ENCODE data around the gene MEG3.

MEG3 gene

GRCh38 chr14:100832311-100832960 is 6.5 kb downstream of the MEG3 start:
- DNase-seq (ENCODE audit: low spot score) = no peak

DNA sequence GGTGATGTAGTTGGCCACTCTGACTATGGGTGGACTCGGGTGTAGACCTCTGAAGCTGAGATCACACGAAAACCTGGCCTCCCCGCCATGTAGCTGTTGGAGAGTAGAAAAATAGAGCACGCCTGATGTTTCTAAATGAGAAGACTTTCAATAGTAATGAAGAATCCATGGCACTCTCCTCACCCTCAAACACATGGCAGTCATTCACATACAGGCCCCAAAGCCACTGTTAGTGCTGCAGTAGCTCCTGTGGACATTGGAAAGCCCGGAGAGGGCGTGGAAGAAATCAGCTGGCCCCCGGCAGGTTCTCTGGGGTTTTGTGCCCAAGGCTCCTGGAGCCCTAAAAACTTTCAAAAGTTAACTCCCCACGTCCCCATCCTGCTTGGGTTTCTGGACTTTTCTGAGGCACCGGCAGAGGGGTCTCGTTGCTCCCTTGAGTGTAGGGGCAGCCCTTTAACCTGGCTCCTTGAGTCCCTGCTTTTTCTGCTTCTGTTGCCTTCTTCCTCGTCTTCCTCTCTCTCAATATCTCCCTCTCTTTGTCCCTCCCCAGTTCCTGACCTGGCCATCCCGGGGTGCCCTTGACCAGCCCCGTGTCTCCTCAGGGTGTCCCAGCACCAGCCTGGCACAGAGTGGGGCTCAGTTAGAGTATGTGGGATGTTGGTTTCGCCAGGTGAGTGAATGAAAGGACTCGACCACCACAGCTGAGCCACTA is 8.3 kb downstream of the MEG3 start:
- DNase-seq (ENCODE audit: low spot score) = no peak

GRCh38 chr14:100834794-100835547 is 9.1 kb downstream of the MEG3 start:
- DNase-seq (ENCODE audit: low spot score) = no peak

- no peak for DNase-seq (ENCODE audit: low spot score)
Measured at GRCh38 chr14:100835548-100836310, 9.8 kb downstream of the MEG3 start.

- no peak for DNase-seq (ENCODE audit: low spot score)
Measured at GRCh38 chr14:100836311-100836805, 10.4 kb downstream of the MEG3 start.

DNA sequence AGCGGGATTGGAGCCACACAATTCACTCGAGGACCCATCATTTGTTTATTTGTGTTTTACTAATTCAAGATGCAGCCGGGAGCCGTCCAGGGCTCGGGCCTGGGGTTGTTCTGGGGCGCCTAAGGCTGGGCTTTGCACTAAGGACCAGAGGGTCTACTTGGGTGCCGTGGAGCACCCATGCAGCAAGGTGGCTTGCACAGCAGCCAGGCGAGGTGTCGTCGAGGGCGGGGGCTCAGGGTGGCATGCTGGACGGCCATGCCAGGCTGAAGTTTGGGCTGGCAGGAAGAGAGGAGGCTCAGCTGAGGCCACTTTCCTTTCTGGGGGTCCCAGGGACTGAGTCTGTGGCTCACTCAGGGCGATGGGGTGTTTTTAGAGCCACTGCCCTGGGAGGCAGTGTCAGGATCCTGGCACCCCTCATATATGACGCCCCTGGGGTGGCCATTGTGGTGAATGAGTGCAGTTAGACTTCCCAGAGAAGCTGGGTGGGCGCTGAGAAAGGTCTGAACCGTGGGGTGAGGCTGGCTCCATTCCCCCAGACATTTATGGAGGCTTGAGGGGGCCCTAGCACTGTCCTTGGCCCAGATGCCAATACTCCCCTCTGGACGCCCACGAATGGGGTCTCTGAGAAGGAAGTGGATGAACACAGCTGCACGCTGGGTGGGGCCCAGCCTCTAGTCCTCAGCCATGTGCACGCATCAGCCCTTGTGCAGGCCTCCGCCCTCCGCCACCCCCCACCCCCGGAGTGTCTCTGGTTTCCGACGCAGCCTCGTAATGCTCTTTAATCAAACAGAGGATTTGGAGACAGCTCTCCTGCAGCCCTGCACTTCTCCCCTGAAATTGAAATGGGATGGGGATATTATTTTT is 11.3 kb downstream of the MEG3 start:
- no peak for DNase-seq (ENCODE audit: low spot score)

GRCh38 chr14:100837805-100838350 is 12.0 kb downstream of the MEG3 start:
- DNase-seq (ENCODE audit: low spot score) = no peak

- DNase-seq (ENCODE audit: low spot score) = no peak
Measured at GRCh38 chr14:100838493-100839314, 12.8 kb downstream of the MEG3 start.

DNA sequence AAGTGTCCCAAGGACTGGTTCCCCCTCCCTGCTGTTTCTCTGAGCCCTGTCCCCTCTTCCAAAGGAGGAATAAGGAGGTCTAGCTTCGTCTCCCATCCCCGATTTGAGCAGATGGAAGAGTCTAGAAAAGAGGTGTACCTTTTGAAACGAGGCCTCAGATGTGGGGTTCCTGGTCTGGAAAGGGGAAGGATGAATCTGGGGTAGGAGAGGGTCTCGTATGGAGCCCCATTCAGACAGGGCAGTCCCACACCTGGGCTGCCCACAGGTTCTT is 13.3 kb downstream of the MEG3 start:
- DNase-seq (ENCODE audit: low spot score) = no peak

- no peak for DNase-seq (ENCODE audit: low spot score)
Measured at GRCh38 chr14:100839681-100840111, 13.8 kb downstream of the MEG3 start.

- no peak for DNase-seq (ENCODE audit: low spot score)
Measured at GRCh38 chr14:100840286-100841065, 14.6 kb downstream of the MEG3 start.

GRCh38 chr14:100841066-100841760 is 15.3 kb downstream of the MEG3 start:
- DNase-seq (ENCODE audit: low spot score) = no peak

GRCh38 chr14:100841761-100842403 is 16.0 kb downstream of the MEG3 start:
- no peak for DNase-seq (ENCODE audit: low spot score)

DNA sequence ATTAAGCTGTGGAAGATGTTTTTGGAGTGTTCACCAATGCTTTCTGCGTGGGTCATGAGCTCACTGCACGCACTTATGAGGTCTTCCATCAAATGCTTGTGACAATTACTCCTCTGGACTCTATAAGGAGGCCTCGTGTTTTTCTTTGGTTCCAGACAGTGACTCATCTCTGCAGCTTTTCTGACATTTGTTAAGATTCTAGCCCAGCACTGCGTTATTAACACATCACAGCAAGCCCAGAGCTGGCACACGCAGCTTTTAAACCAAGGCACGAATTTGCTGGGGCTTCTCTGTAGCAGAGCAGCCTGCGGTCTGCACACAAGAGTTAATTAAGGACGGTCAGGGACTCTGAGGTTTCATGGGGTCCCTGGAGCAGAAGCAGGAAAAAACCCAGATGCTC is 16.9 kb downstream of the MEG3 start:
- no peak for DNase-seq (ENCODE audit: low spot score)

GRCh38 chr14:100844082-100844408 is 18.1 kb downstream of the MEG3 start:
- no peak for DNase-seq (ENCODE audit: low spot score)

DNA sequence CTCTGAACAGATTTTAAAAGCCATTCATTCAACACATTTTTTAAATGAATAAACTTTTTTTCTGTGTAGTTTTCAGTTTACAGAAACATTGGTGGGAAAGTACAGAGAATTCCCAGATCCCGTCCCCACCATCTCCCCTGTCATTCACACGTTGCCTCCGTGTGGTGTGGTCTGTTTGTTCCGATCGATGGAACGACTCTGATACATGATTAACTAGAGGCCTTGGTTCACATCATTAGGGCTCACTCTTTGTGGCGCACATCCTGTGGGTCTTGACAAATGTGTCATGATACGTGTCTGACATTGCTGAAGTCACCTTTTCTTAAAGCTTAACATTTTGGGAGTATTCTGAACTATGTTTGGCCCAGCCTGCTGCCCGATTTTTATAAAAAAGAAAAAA is 18.5 kb downstream of the MEG3 start:
- DNase-seq (ENCODE audit: low spot score) = no peak

DNA sequence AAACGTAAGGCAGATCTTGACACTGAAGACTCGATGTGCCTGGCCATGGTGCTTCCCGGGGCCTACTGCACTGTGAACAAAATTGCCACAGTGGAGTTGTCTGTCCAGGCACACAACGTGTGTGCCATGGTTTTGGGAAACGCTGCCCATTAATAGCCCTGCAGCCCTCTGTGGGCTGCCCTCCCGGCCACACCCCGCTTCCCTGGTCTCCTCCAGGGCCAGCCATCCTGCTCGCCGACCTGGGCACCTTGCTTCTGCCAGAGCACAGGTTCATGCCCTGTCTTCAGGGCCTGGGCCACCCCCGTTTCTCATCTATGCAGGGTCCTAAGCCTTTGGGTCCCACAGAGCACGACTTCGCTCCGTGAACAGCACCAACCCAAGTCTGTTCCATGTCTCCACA is 18.9 kb downstream of the MEG3 start:
- DNase-seq (ENCODE audit: low spot score) = no peak

GRCh38 chr14:100845341-100845740 is 19.4 kb downstream of the MEG3 start:
- no peak for DNase-seq (ENCODE audit: low spot score)
